ENCODE data around the gene LPAR4. TPM values are rescaled to one million over a fixed set of nuclear protein-coding genes. Genes with fewer than 3 reads are reported as not detected.
A peak's percentile ranks its signal among the peaks of the same experiment; 100 is the strongest.
"Not testable (repeated sequence)": the region's sequence is repeated elsewhere in the genome, so short reads cannot be mapped to it uniquely, and the experiment has no call there.

Gene LPAR4
- total RNA-seq = 0.80 TPM

- intact Hi-C loops (cut with DNase I) = no loop called here
- ATAC-seq (peak; percentile 70), DNase-seq (ENCODE audit: low spot score) (no peak)
Observed at GRCh38 chrX:78747489-78747888, at the start of gene LPAR4. TSS of gene LPAR4 (plus strand) at chrX:78747720. CDS start at chrX:78754870, 7,150 bp downstream.

- DNase-seq (ENCODE audit: low spot score) (no peak), ATAC-seq (no peak)
- intact Hi-C loops (cut with DNase I) = no loop called here
Observed at GRCh38 chrX:78706071-78706470, 41.4 kb upstream of the LPAR4 start.

GRCh38 chrX:78708262-78708661 lies 39.3 kb upstream of the LPAR4 start:
- intact Hi-C loops (cut with DNase I) = no loop called here
- ATAC-seq (peak; percentile 61), DNase-seq (ENCODE audit: low spot score) (no peak)

- DNase-seq (ENCODE audit: low spot score) (no peak), ATAC-seq (peak; percentile 87)
- intact Hi-C loops (cut with DNase I) = no loop called here
Observed at GRCh38 chrX:78708816-78709215, 38.7 kb upstream of the LPAR4 start.

- intact Hi-C loops (cut with DNase I) = no loop called here
- ATAC-seq (no peak), DNase-seq (ENCODE audit: low spot score) (no peak)
Observed at GRCh38 chrX:78710171-78710570, 37.3 kb upstream of the LPAR4 start.

- ATAC-seq (no peak), DNase-seq (ENCODE audit: low spot score) (no peak)
- intact Hi-C loops (cut with DNase I) = no loop called here
Observed at GRCh38 chrX:78712336-78712735, 35.2 kb upstream of the LPAR4 start.

- ATAC-seq (no peak), DNase-seq (ENCODE audit: low spot score) (no peak)
- intact Hi-C loops (cut with DNase I) = no loop called here
Observed at GRCh38 chrX:78725287-78725686, 22.2 kb upstream of the LPAR4 start.

- intact Hi-C loops (cut with DNase I) = no loop called here
- DNase-seq (ENCODE audit: low spot score) (no peak), ATAC-seq (no peak)
Observed at GRCh38 chrX:78746496-78746895, 1.0 kb upstream of the LPAR4 start.

GRCh38 chrX:78747971-78748370 lies 451 bp downstream of the LPAR4 start:
- intact Hi-C loops (cut with DNase I) = no loop called here
- no peak for ATAC-seq

GRCh38 chrX:78748846-78749245 lies 1.3 kb downstream of the LPAR4 start:
- ATAC-seq (no peak), DNase-seq (ENCODE audit: low spot score) (no peak)
- intact Hi-C loops (cut with DNase I) = no loop called here

More at GRCh38 chrX:78747971-78748370, 451 bp downstream of the LPAR4 start:
- DNase-seq (ENCODE audit: low spot score) = no peak

- intact Hi-C loops (cut with DNase I) = no loop called here
- ATAC-seq (no peak), DNase-seq (ENCODE audit: low spot score) (no peak)
Observed at GRCh38 chrX:78753571-78753970, 6.1 kb downstream of the LPAR4 start.

- ATAC-seq (no peak), DNase-seq (ENCODE audit: low spot score) (no peak)
- intact Hi-C loops (cut with DNase I) = no loop called here
Observed at GRCh38 chrX:78754917-78755316, 7.4 kb downstream of the LPAR4 start.

- DNase-seq (ENCODE audit: low spot score) (no peak), ATAC-seq (no peak)
- intact Hi-C loops (cut with DNase I) = no loop called here
Observed at GRCh38 chrX:78759081-78759480, 11.6 kb downstream of the LPAR4 start.

GRCh38 chrX:78769101-78769755 lies 21.7 kb downstream of the LPAR4 start:
- ATAC-seq = no peak
- DNase-seq (ENCODE audit: low spot score) = no peak
- intact Hi-C loops (cut with DNase I) = no loop called here

GRCh38 chrX:78769946-78770345 lies 22.4 kb downstream of the LPAR4 start:
- intact Hi-C loops (cut with DNase I) = no loop called here
- no peak for DNase-seq (ENCODE audit: low spot score)
- no peak for ATAC-seq

- intact Hi-C loops (cut with DNase I) = no loop called here
- ATAC-seq (no peak), DNase-seq (ENCODE audit: low spot score) (no peak)
Observed at GRCh38 chrX:78796916-78797315, 49.4 kb downstream of the LPAR4 start.

GRCh38 chrX:78800114-78800513 lies 52.6 kb downstream of the LPAR4 start:
- intact Hi-C loops (cut with DNase I) = no loop called here
- DNase-seq (ENCODE audit: low spot score) (no peak), ATAC-seq (no peak)

- intact Hi-C loops (cut with DNase I) = no loop called here
Observed at GRCh38 chrX:78800694-78801093, 53.2 kb downstream of the LPAR4 start.

GRCh38 chrX:78801522-78801921 lies 54.0 kb downstream of the LPAR4 start:
- DNase-seq (ENCODE audit: low spot score) (no peak), ATAC-seq (no peak)
- intact Hi-C loops (cut with DNase I) = no loop called here

More at GRCh38 chrX:78800694-78801093, 53.2 kb downstream of the LPAR4 start:
- ATAC-seq (no peak), DNase-seq (ENCODE audit: low spot score) (no peak)

GRCh38 chrX:78802526-78802925 lies 55.0 kb downstream of the LPAR4 start:
- ATAC-seq; DNase-seq (ENCODE audit: low spot score); intact Hi-C loops (cut with DNase I): not testable (repeated sequence)
